Upper lobe of left lung (tissue), 6 donors: Measurements from ENCODE around the gene MAPK12. TPM values are rescaled to one million over a fixed set of nuclear protein-coding genes. Genes with fewer than 3 reads are reported as not detected.
"Not testable (repeated sequence)": the region's sequence is repeated elsewhere in the genome, so short reads cannot be mapped to it uniquely, and the experiment has no call there.

Experiments used
- ATAC-seq, 2 donors: fragments of 200-7000 bp; cut with Tn5 transposase; one replicate each; pipeline ENCODE4 v1.9.1; 2022; ENCODE audit warnings: mild to moderate bottlenecking in 2 of 2, moderate library complexity in 2 of 2; ENCODE audit not compliant: low FRiP score in 2 of 2
- DNase-seq, 2 donors: peaks; one replicate each; pipeline ENCODE4 v3.0.0-alpha.2; 2019 to 2020
- H3K27ac ChIP-seq, 4 donors: fragments of 200-600 bp; sonication (generic); one replicate each; pipeline ENCODE4 v1.5.1; 2016 to 2019
- H3K27me3 ChIP-seq, 4 donors: fragments of 200-600 bp; sonication (generic); one replicate each; pipeline ENCODE4 v1.5.1; 2017 to 2019
- H3K36me3 ChIP-seq, 4 donors: fragments of 200-600 bp; sonication (generic); one replicate each; pipeline ENCODE4 v1.5.1; 2016 to 2019
- H3K4me1 ChIP-seq, 4 donors: fragments of 200-600 bp; sonication (generic); one replicate each; pipeline ENCODE4 v1.5.1; 2018 to 2019
- H3K4me3 ChIP-seq, 4 donors: fragments of 200-600 bp; sonication (generic); one replicate each; pipeline ENCODE4 v1.5.1; 2017 to 2019; ENCODE audit warnings: mild to moderate bottlenecking in 2 of 4, moderate library complexity in 1 of 4
- H3K9me3 ChIP-seq, 4 donors: fragments of 200-600 bp; sonication (generic); one replicate each; pipeline ENCODE4 v1.5.1; 2018 to 2019
- CTCF ChIP-seq, 6 experiments: fragments of 450-650 bp in 4 of 6; fragments of 200-600 bp in 2 of 6; sonication (generic) in 2 of 6; IDR thresholded peaks; one replicate each; pipeline ENCODE4 v1.5.1; 2016 to 2019; ENCODE audit warnings: antibody characterized with exemption in 6 of 6
- EP300 ChIP-seq, 4 donors: sonication (generic); formaldehyde crosslinking; IDR thresholded peaks; one replicate each; pipeline ENCODE4 v1.5.1; 2017; ENCODE audit warnings: antibody characterized with exemption in 4 of 4, control low read depth in 2 of 4
- POLR2A ChIP-seq, 4 donors: fragments of 450-650 bp; IDR thresholded peaks; one replicate each; pipeline ENCODE4 v1.5.1; 2016 to 2017; ENCODE audit warnings: antibody characterized with exemption in 4 of 4, mild to moderate bottlenecking in 2 of 4
- POLR2AphosphoS5 ChIP-seq, 2 donors: sonication (generic); formaldehyde crosslinking; IDR thresholded peaks; one replicate each; pipeline ENCODE4 v1.5.1; 2017; ENCODE audit warnings: antibody characterized with exemption in 2 of 2
- WGBS, 2 donors: methylation state at CpG; one replicate each; pipeline ENCODE4 v1.1.5; 2017 to 2018; 5-methylcytosine and 5-hydroxymethylcytosine counted together
- total RNA-seq, 6 donors: library from RNA; depleted of rRNA in 4 of 6; stranded (reverse); fragments of >200 nt in 4 of 6; gene quantifications; one replicate each; pipeline versions ENCODE4 v1.1.0 to v1.2.1, GENCODE V29; 2016 to 2021
- donor health status: DM: no; HTN: no; CAD: no; lungs with moderate emphysema.
- donor health status: DM: no; HTN: yes; CAD: no; lungs with severe emphysema.

MAPK12 gene
- total RNA-seq, 6 donors from 2014 or later = 3.1 to 19.2 (median 10.1) TPM

GRCh38 chr22:50208430-50208938 lies 53.0 kb downstream of the MAPK12 start:
- TF ChIP-seq POLR2AphosphoS5 (IDR thresholded peaks at IDR 0.05) (no peak), EP300 (IDR thresholded peaks at IDR 0.05) (no peak), CTCF (IDR thresholded peaks at IDR 0.05) (no peak), POLR2A (IDR thresholded peaks at IDR 0.05) (no peak)
- DNase-seq = peak in 1 of 2 donors; percentile 66
- Histone ChIP-seq H3K4me3 (no peak overlapping the region), H3K9me3 (no peaks in the 10 kb centered on the region), H3K4me1 (peaks cover 13 to 48% (median 19%) of the 10 kb centered on the region in 4 donors), H3K36me3 (peaks cover 7 to 69% (median 56%) of the 10 kb centered on the region in 4 donors), H3K27me3 (no peaks in the 10 kb centered on the region), H3K27ac (no peak overlapping the region)
- 85 to 92% methylated on average over 12 to 22 of the region's 22 CpGs for WGBS, 2 donors
- no peak for ATAC-seq

- DNase-seq = peak; percentile 20 to 67
- Histone ChIP-seq H3K36me3 (peaks cover 7 to 64% (median 47%) of the 10 kb centered on the region in 4 donors), H3K4me1 (peaks cover 15 to 53% (median 21%) of the 10 kb centered on the region in 4 donors)
Measured at GRCh38 chr22:50207383-50208140, 53.9 kb downstream of the MAPK12 start.

GRCh38 chr22:50206599-50206998 lies 54.9 kb downstream of the MAPK12 start:
- Histone ChIP-seq H3K27ac (peak overlapping the region in 1 of 4 donors; percentile 21), H3K9me3 (no peaks in the 10 kb centered on the region), H3K4me1 (peaks cover 24 to 63% (median 30%) of the 10 kb centered on the region in 4 donors), H3K27me3 (no peaks in the 10 kb centered on the region), H3K36me3 (peaks cover 7 to 55% (median 42%) of the 10 kb centered on the region in 4 donors), H3K4me3 (no peak overlapping the region)
- TF ChIP-seq CTCF (IDR thresholded peaks at IDR 0.05) (peak in 5 of 6 experiments; percentile 25 to 70 (median 41)), POLR2AphosphoS5 (IDR thresholded peaks at IDR 0.05) (no peak), EP300 (IDR thresholded peaks at IDR 0.05) (no peak), POLR2A (IDR thresholded peaks at IDR 0.05) (no peak)
- WGBS, 2 donors = 41% methylated on average over 10 of the region's 10 CpGs; no CpG with 5 or more reads in 1 of the 2 donors
- DNase-seq = peak; percentile 82 to 89
- peak; percentile 22 to 77 for ATAC-seq

More at GRCh38 chr22:50207383-50208140, 53.9 kb downstream of the MAPK12 start:
- no peak for ATAC-seq
- TF ChIP-seq POLR2A (IDR thresholded peaks at IDR 0.05) (no peak), EP300 (IDR thresholded peaks at IDR 0.05) (no peak), POLR2AphosphoS5 (IDR thresholded peaks at IDR 0.05) (no peak), CTCF (IDR thresholded peaks at IDR 0.05) (peak in 1 of 6 experiments; percentile 9)
- Histone ChIP-seq H3K9me3 (no peaks in the 10 kb centered on the region), H3K27ac (no peak overlapping the region), H3K4me3 (no peak overlapping the region), H3K27me3 (no peaks in the 10 kb centered on the region)
- 60 to 68% methylated on average over 11 to 23 of the region's 23 CpGs for WGBS, 2 donors

- ATAC-seq (no peak), DNase-seq (peak in 1 of 2 donors; percentile 71)
- peaks cover 7 to 50% (median 38%) of the 10 kb centered on the region in 4 donors for H3K36me3 ChIP-seq
- H3K27ac ChIP-seq = peak overlapping the region in 1 of 4 donors; percentile 21
- no peak overlapping the region for H3K4me3 ChIP-seq
- no peaks in the 10 kb centered on the region for H3K27me3 ChIP-seq
- TF ChIP-seq EP300 (IDR thresholded peaks at IDR 0.05) (no peak), POLR2AphosphoS5 (IDR thresholded peaks at IDR 0.05) (no peak), CTCF (IDR thresholded peaks at IDR 0.05) (no peak), POLR2A (IDR thresholded peaks at IDR 0.05) (no peak)
- no peaks in the 10 kb centered on the region for H3K9me3 ChIP-seq
- peaks cover 24 to 66% (median 31%) of the 10 kb centered on the region in 4 donors for H3K4me1 ChIP-seq
- WGBS, 2 donors = 92 to 96% methylated on average over 38 to 45 of the region's 45 CpGs
Measured at GRCh38 chr22:50205781-50206569, 55.5 kb downstream of the MAPK12 start.

GRCh38 chr22:50204998-50205397 lies 56.5 kb downstream of the MAPK12 start:
- peaks cover 7 to 40% (median 29%) of the 10 kb centered on the region in 4 donors for H3K36me3 ChIP-seq
- H3K4me3 ChIP-seq, H3K9me3 ChIP-seq, H3K27me3 ChIP-seq, ATAC-seq, DNase-seq: not testable (repeated sequence)
- peak overlapping the region in 1 of 4 donors; percentile 13 for H3K27ac ChIP-seq
- WGBS, 2 donors = 86% methylated on average over 9 of the region's 9 CpGs
- H3K4me1 ChIP-seq = peaks cover 25 to 65% (median 33%) of the 10 kb centered on the region in 4 donors
